Measurements from ENCODE around the gene ERVK3-1. TPM values are rescaled to one million over a fixed set of nuclear protein-coding genes. Genes with fewer than 3 reads are reported as not detected.
A peak's percentile ranks its signal among the peaks of the same experiment; 100 is the strongest.
"Not testable (repeated sequence)": the region's sequence is repeated elsewhere in the genome, so short reads cannot be mapped to it uniquely, and the experiment has no call there.

Gene ERVK3-1
- total RNA-seq, 1 experiment from 2014 or later, result 68.4 TPM

GRCh38 chr19:58304748-58305064 lies 471 bp upstream of the ERVK3-1 start:
- no peak for DNase-seq
- no peak for TF ChIP-seq CTCF (IDR thresholded peaks at IDR 0.05; ENCODE audit: unreplicated experiment)
- CTCF ChIA-PET, result interaction anchor here (0.6 kb wide), 1 partner anchor 160 kb away, joined by 3 read pairs; no protein-coding TSS in a partner anchor
- peak overlapping the region; percentile 99 for H3K4me3 Mint-ChIP-seq (ENCODE audit: low read depth, unreplicated experiment)
- H3K36me3 Mint-ChIP-seq (ENCODE audit: insufficient read depth, unreplicated experiment), result peaks cover 73% of the 10 kb centered on the region
- peaks cover 6% of the 10 kb centered on the region for H3K9me3 Mint-ChIP-seq (ENCODE audit: low read depth, unreplicated experiment)
- H3K4me1 Mint-ChIP-seq (ENCODE audit: low read depth, unreplicated experiment), result peaks cover 21% of the 10 kb centered on the region
- BruUV-seq (replicated peaks), result no TSS peak
- H3K27me3 Mint-ChIP-seq (ENCODE audit: unreplicated experiment), result no peaks in the 10 kb centered on the region
- peak overlapping the region; percentile 96 for H3K27ac Mint-ChIP-seq (ENCODE audit: unreplicated experiment)
- intact Hi-C loops (cut with micrococcal nuclease; ENCODE audit: unreplicated experiment), result loop anchor here (1.0 kb wide), 1 partner anchor 26 kb away; the partner anchor contains the start of gene ZNF8

- BruUV-seq (replicated peaks), result no TSS peak
- TF ChIP-seq CTCF (IDR thresholded peaks at IDR 0.05; ENCODE audit: unreplicated experiment), result no peak
- intact Hi-C loops (cut with micrococcal nuclease; ENCODE audit: unreplicated experiment), result loop anchor here (1.0 kb wide), 1 partner anchor 28 kb away; the partner anchor contains the start of gene ZNF8
- peak; percentile 30 for DNase-seq
- peaks cover 3% of the 10 kb centered on the region for H3K9me3 Mint-ChIP-seq (ENCODE audit: low read depth, unreplicated experiment)
- no peaks in the 10 kb centered on the region for H3K27me3 Mint-ChIP-seq (ENCODE audit: unreplicated experiment)
- peaks cover 21% of the 10 kb centered on the region for H3K4me1 Mint-ChIP-seq (ENCODE audit: low read depth, unreplicated experiment)
- CTCF ChIA-PET, result interaction anchor here (0.6 to 1.1 kb wide), 2 partner anchors 56 to 61 kb away, joined by 3 to 7 read pairs; partner anchors contain the start of gene ZNF497
- peak overlapping the region; percentile 99 for H3K4me3 Mint-ChIP-seq (ENCODE audit: low read depth, unreplicated experiment)
- H3K36me3 Mint-ChIP-seq (ENCODE audit: insufficient read depth, unreplicated experiment), result peaks cover 66% of the 10 kb centered on the region
- peak overlapping the region; percentile 96 for H3K27ac Mint-ChIP-seq (ENCODE audit: unreplicated experiment)
Measured at GRCh38 chr19:58305932-58306323, 751 bp downstream of the ERVK3-1 start.

GRCh38 chr19:58307736-58308135 lies 2.6 kb downstream of the ERVK3-1 start:
- peaks cover 21% of the 10 kb centered on the region for H3K4me1 Mint-ChIP-seq (ENCODE audit: low read depth, unreplicated experiment)
- intact Hi-C loops (cut with micrococcal nuclease; ENCODE audit: unreplicated experiment), result no loop called here
- no peak for TF ChIP-seq CTCF (IDR thresholded peaks at IDR 0.05; ENCODE audit: unreplicated experiment)
- CTCF ChIA-PET, result no interaction called here
- no peaks in the 10 kb centered on the region for H3K27me3 Mint-ChIP-seq (ENCODE audit: unreplicated experiment)
- peaks cover 70% of the 10 kb centered on the region for H3K36me3 Mint-ChIP-seq (ENCODE audit: insufficient read depth, unreplicated experiment)
- H3K9me3 Mint-ChIP-seq (ENCODE audit: low read depth, unreplicated experiment), result peaks cover 4% of the 10 kb centered on the region
- no peak overlapping the region for H3K27ac Mint-ChIP-seq (ENCODE audit: unreplicated experiment)
- H3K4me3 Mint-ChIP-seq (ENCODE audit: low read depth, unreplicated experiment), result no peak overlapping the region
- BruUV-seq (replicated peaks), result no TSS peak
- DNase-seq, result no peak

GRCh38 chr19:58310685-58311084 lies 5.5 kb downstream of the ERVK3-1 start:
- intact Hi-C loops (cut with micrococcal nuclease; ENCODE audit: unreplicated experiment); DNase-seq; BruUV-seq (replicated peaks); H3K27ac Mint-ChIP-seq (ENCODE audit: unreplicated experiment); H3K27me3 Mint-ChIP-seq (ENCODE audit: unreplicated experiment); CTCF ChIA-PET; H3K9me3 Mint-ChIP-seq (ENCODE audit: low read depth, unreplicated experiment); H3K4me3 Mint-ChIP-seq (ENCODE audit: low read depth, unreplicated experiment): not testable (repeated sequence)
- Mint-ChIP-seq H3K36me3 (ENCODE audit: insufficient read depth, unreplicated experiment) (peaks cover 83% of the 10 kb centered on the region), H3K4me1 (ENCODE audit: low read depth, unreplicated experiment) (peaks cover 11% of the 10 kb centered on the region)

GRCh38 chr19:58311345-58311865 lies 6.2 kb downstream of the ERVK3-1 start:
- Mint-ChIP-seq H3K36me3 (ENCODE audit: insufficient read depth, unreplicated experiment) (peaks cover 83% of the 10 kb centered on the region), H3K4me3 (ENCODE audit: low read depth, unreplicated experiment) (no peak overlapping the region)

More at GRCh38 chr19:58311345-58311865, 6.2 kb downstream of the ERVK3-1 start:
- peaks cover 4% of the 10 kb centered on the region for H3K4me1 Mint-ChIP-seq (ENCODE audit: low read depth, unreplicated experiment)
- CTCF ChIA-PET, result no interaction called here
- no peak overlapping the region for H3K27ac Mint-ChIP-seq (ENCODE audit: unreplicated experiment)
- no peak for DNase-seq
- BruUV-seq (replicated peaks), result no TSS peak
- no peak for TF ChIP-seq CTCF (IDR thresholded peaks at IDR 0.05; ENCODE audit: unreplicated experiment)
- peaks cover 4% of the 10 kb centered on the region for H3K9me3 Mint-ChIP-seq (ENCODE audit: low read depth, unreplicated experiment)
- intact Hi-C loops (cut with micrococcal nuclease; ENCODE audit: unreplicated experiment), result no loop called here
- no peaks in the 10 kb centered on the region for H3K27me3 Mint-ChIP-seq (ENCODE audit: unreplicated experiment)

Measured in Calu3 (cell line).